OCI-LY7 (cell line): ENCODE measurements around the gene BLNK. TPM values are rescaled to one million over a fixed set of nuclear protein-coding genes. Genes with fewer than 3 reads are reported as not detected.

ENCODE experiments used
- BruUV-seq: library from RNA; stranded (reverse); fragments of 400-500 nt; replicated peaks from 2 replicates; lab custom pipeline; 2021; lab: Mats Ljungman, UMichigan
- CTCF ChIA-PET: fragments of 300-600 bp; sonication (Branson Sonifier 250); formaldehyde crosslinking; loops from one replicate; lab custom pipeline; 2022; ENCODE audit warnings: antibody characterized with exemption; ENCODE audit not compliant: unreplicated experiment; lab: Charles Lee
- POLR2A ChIA-PET: fragments of 300-600 bp; sonication (Branson Sonifier 250); formaldehyde crosslinking; loops from one replicate; lab custom pipeline; 2022; ENCODE audit warnings: antibody characterized with exemption; lab: Charles Lee
- DNase-seq: peaks from one replicate; pipeline ENCODE4 v3.0.0-alpha.2; 2015; ENCODE audit warnings: low spot score
- H2AFZ ChIP-seq: fragments of 200-600 bp; sonication (generic), shearing (Covaris generic); 2 replicates; pipeline ENCODE4 v1.6.1; 2014; ENCODE audit warnings: mild to moderate bottlenecking, antibody characterized with exemption, low read length, moderate library complexity
- H3K27ac ChIP-seq: fragments of 200-600 bp; sonication (generic); 2 replicates; pipeline ENCODE4 v1.5.1; 2014; ENCODE audit warnings: mixed run types, low read depth, mild to moderate bottlenecking, moderate library complexity, low read length, inconsistent platforms; ENCODE audit not compliant: poor library complexity, severe bottlenecking
- H3K36me3 ChIP-seq: fragments of 200-600 bp; sonication (generic); 2 replicates; pipeline ENCODE4 v1.6.1; 2014; ENCODE audit warnings: mild to moderate bottlenecking, antibody characterized with exemption, low read length, moderate library complexity, mixed read lengths; ENCODE audit not compliant: insufficient read depth
- H3K4me1 ChIP-seq: fragments of 200-600 bp; sonication (generic); 2 replicates; pipeline ENCODE4 v1.5.1; 2014; ENCODE audit warnings: mild to moderate bottlenecking, low read length; ENCODE audit not compliant: insufficient read depth, poor library complexity, severe bottlenecking
- H3K4me2 ChIP-seq: fragments of 200-600 bp; sonication (generic); 2 replicates; pipeline ENCODE4 v1.6.1; 2014; ENCODE audit warnings: mild to moderate bottlenecking, low read length
- H3K4me3 ChIP-seq: fragments of 200-600 bp; sonication (generic); 2 replicates; pipeline ENCODE4 v1.5.1; 2014; ENCODE audit warnings: mild to moderate bottlenecking, low read depth, low read length; ENCODE audit not compliant: poor library complexity, severe bottlenecking
- H3K79me2 ChIP-seq: fragments of 200-600 bp; sonication (generic); 2 replicates; pipeline ENCODE4 v1.6.1; 2016; ENCODE audit warnings: low read depth, mild to moderate bottlenecking, low read length, moderate library complexity, mixed read lengths; ENCODE audit not compliant: insufficient read depth
- H3K9me2 ChIP-seq: fragments of 200-600 bp; sonication (generic); 2 replicates; pipeline ENCODE4 v1.6.1; 2016; ENCODE audit warnings: mild to moderate bottlenecking, low read length, mixed read lengths; ENCODE audit not compliant: insufficient read depth
- H3K9me3 ChIP-seq: fragments of 200-600 bp; sonication (generic); 2 replicates; pipeline ENCODE4 v1.6.1; 2014; ENCODE audit warnings: mild to moderate bottlenecking, mixed run types, low read length, mixed read lengths
- H4K20me1 ChIP-seq: fragments of 200-600 bp; sonication (generic); 2 replicates; pipeline ENCODE4 v1.6.1; 2014; ENCODE audit warnings: mild to moderate bottlenecking, antibody characterized with exemption, low read length, moderate library complexity, mixed read lengths; ENCODE audit not compliant: insufficient read depth
- EZH2phosphoT487 ChIP-seq: fragments of 200-600 bp; sonication (generic); IDR thresholded peaks from 2 replicates; pipeline ENCODE4 v1.6.1; 2018; ENCODE audit warnings: low read depth, borderline replicate concordance, mild to moderate bottlenecking, mixed run types, antibody characterized with exemption, low read length, moderate library complexity, mixed read lengths
- intact Hi-C: fragments of 100-400 bp; cut with micrococcal nuclease; formaldehyde crosslinking; loops from one replicate; pipeline ENCODE4 v1.10.0; 2022; ENCODE audit not compliant: unreplicated experiment
- total RNA-seq, 2 experiments: library from RNA; depleted of rRNA in 1 of 2; stranded (reverse); fragments of >200 nt in 1 of 2; shearing (Covaris generic) in 1 of 2; gene quantifications; 2 replicates each; pipeline ENCODE4 v1.2.3, GENCODE V29; 2014 to 2022
- TF ChIP-seq, protein P1 (sequence below): fragments of 200-600 bp; sonication (generic); conservative IDR thresholded peaks from 2 replicates; pipeline ENCODE4 v1.5.1; 2014; ENCODE audit warnings: mild to moderate bottlenecking, antibody characterized with exemption, low read length, moderate library complexity, mixed read lengths

The BLNK gene
- total RNA-seq, 2 experiments from 2014 or later, result 113 to 201 TPM

DNA sequence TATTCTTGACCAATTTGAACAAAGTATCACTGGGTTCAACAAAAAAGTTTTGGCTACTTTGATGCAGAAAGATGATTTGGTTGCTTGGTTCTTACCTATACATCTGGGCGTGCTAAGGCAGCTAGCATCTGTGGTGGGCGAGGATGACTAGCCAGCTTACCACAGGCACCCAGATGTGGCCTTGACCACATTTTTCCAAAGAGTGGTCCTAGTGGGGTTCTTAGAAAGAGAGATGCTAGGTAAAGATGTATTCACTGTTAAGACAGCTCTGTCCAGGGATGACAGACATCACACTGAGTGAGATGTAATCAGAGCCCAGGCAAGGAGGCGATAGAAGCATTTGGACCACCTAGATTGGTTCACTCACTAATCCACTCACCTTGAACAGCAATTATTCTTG is 33.6 kb upstream of the BLNK start:
- H3K9me2 ChIP-seq, result no peaks in the 10 kb centered on the region
- no peaks in the 10 kb centered on the region for H3K36me3 ChIP-seq
- no peaks in the 10 kb centered on the region for H3K9me3 ChIP-seq
- H4K20me1 ChIP-seq, result no peaks in the 10 kb centered on the region
- H3K4me1 ChIP-seq, result peaks cover 45% of the 10 kb centered on the region
- H2AFZ ChIP-seq, result no peak overlapping the region
- no peak overlapping the region for H3K4me3 ChIP-seq
- ChIA-PET CTCF (no interaction called here), POLR2A (interaction anchor here (1.0 to 3.0 kb wide), 3 partner anchors 10 to 15 kb away, joined by 3 to 16 read pairs (median 5); no protein-coding TSS in a partner anchor)
- no peak for TF ChIP-seq EZH2phosphoT487
- TF ChIP-seq, protein P1, sequence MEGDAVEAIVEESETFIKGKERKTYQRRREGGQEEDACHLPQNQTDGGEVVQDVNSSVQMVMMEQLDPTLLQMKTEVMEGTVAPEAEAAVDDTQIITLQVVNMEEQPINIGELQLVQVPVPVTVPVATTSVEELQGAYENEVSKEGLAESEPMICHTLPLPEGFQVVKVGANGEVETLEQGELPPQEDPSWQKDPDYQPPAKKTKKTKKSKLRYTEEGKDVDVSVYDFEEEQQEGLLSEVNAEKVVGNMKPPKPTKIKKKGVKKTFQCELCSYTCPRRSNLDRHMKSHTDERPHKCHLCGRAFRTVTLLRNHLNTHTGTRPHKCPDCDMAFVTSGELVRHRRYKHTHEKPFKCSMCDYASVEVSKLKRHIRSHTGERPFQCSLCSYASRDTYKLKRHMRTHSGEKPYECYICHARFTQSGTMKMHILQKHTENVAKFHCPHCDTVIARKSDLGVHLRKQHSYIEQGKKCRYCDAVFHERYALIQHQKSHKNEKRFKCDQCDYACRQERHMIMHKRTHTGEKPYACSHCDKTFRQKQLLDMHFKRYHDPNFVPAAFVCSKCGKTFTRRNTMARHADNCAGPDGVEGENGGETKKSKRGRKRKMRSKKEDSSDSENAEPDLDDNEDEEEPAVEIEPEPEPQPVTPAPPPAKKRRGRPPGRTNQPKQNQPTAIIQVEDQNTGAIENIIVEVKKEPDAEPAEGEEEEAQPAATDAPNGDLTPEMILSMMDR, result no peak
- intact Hi-C loops, result no loop called here
- no TSS peak for BruUV-seq
- no peak overlapping the region for H3K27ac ChIP-seq
- peak; percentile 34 for DNase-seq
- no peaks in the 10 kb centered on the region for H3K79me2 ChIP-seq
- peak overlapping the region; percentile 1; the same call in 1 of the 2 replicates for H3K4me2 ChIP-seq

DNA sequence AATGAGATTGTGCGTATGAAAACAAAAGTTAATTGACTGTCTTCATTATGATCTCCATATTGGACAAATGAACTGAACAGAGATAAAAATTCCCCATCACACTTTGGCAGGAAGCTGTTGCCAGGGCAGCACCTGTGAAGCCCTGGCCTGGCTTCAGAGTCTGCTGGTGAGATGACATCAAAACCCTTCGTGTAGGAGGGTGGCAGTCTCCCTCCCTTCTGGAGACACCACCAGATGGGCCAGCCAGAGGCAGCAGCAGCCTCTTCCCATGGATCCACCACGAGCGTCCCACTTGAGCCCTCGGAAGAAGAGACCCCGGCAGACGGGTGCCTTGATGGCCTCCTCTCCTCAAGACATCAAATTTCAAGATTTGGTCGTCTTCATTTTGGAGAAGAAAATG is 32.9 kb upstream of the BLNK start, which contains the start of gene DNTT:
TSS of gene DNTT (plus strand) at position 205 of the 400 bp plus-strand sequence. CDS start at position 269, 64 bp downstream.
- no peaks in the 10 kb centered on the region for H3K9me2 ChIP-seq
- ChIA-PET CTCF (no interaction called here), POLR2A (interaction anchor here (0.6 to 5.3 kb wide), 5 partner anchors 9 to 1380 kb away, joined by 3 to 36 read pairs (median 5); no protein-coding TSS in a partner anchor)
- H2AFZ ChIP-seq, result no peak within 1 kb of the TSS
- no peak within 1 kb of the TSS for H3K4me3 ChIP-seq
- no peak for TF ChIP-seq EZH2phosphoT487
- TF ChIP-seq, protein P1, result no peak
- intact Hi-C loops, result no loop called here
- no peak for DNase-seq
- H3K27ac ChIP-seq, result no peak within 1 kb of the TSS
- no peaks in the 10 kb centered on the region for H4K20me1 ChIP-seq
- no peaks in the 10 kb centered on the region for H3K36me3 ChIP-seq
- H3K79me2 ChIP-seq, result no peaks in the 10 kb centered on the region
- BruUV-seq, result no TSS peak
- peaks cover 53% of the 10 kb centered on the region for H3K4me1 ChIP-seq
- H3K9me3 ChIP-seq, result no peaks in the 10 kb centered on the region
- H3K4me2 ChIP-seq, result peak within 1 kb of the TSS; percentile 1; the same call in 1 of the 2 replicates

DNA sequence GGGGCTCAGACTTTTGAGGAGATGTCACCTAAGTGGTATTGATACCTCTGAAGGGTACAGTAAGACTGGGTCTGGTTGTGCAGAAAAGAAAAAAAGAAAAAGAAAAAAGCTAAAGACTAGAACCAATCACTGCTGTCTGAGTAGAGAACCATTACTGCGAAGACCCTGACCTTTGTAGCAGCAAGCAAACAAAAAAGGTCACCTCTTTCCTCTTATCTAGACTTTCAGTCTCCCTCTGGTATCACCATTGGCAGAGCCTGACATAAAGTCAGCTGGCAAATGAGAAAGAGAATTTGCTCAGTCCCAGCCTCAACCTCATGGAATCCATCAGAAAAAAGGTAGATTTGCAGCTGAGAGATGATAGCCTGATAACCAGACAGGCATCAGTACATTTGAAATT is 30.2 kb upstream of the BLNK start:
- Histone ChIP-seq H3K9me2 (no peaks in the 10 kb centered on the region), H3K4me2 (no peak overlapping the region), H3K79me2 (no peaks in the 10 kb centered on the region), H3K27ac (no peak overlapping the region), H3K36me3 (no peaks in the 10 kb centered on the region), H3K4me1 (peaks cover 67% of the 10 kb centered on the region), H2AFZ (no peak overlapping the region), H3K9me3 (no peaks in the 10 kb centered on the region), H4K20me1 (no peaks in the 10 kb centered on the region), H3K4me3 (no peak overlapping the region)
- TF ChIP-seq, protein P1, result no peak
- no peak for TF ChIP-seq EZH2phosphoT487
- ChIA-PET CTCF (no interaction called here), POLR2A (interaction anchor here (0.6 to 5.3 kb wide), 6 partner anchors 10 to 72 kb away, joined by 3 to 36 read pairs (median 6); no protein-coding TSS in a partner anchor)
- no TSS peak for BruUV-seq
- intact Hi-C loops, result no loop called here
- no peak for DNase-seq
